HepG2 (cell line): ENCODE results near the gene NTMT1. TPM values are rescaled to one million over a fixed set of nuclear protein-coding genes. Genes with fewer than 3 reads are reported as not detected.

Experiments used
- FOXK2 ChIP-seq: fragments of 450-650 bp; IDR thresholded peaks from 2 replicates; pipeline ENCODE4 v1.6.1; 2016
- HCFC1 ChIP-seq: fragments of 150-350 bp; IDR thresholded peaks from 2 replicates; pipeline ENCODE4 v1.6.1; 2014; ENCODE audit warnings: low read depth, low read length
- HIVEP1 ChIP-seq: sonication (generic); formaldehyde crosslinking; IDR thresholded peaks from 2 replicates; pipeline ENCODE4 v1.4.0; 2020; ENCODE audit warnings: mild to moderate bottlenecking, missing genetic modification reagents
- KDM2A ChIP-seq: sonication (generic); formaldehyde crosslinking; IDR thresholded peaks from 2 replicates; pipeline ENCODE4 v1.4.0; 2020; ENCODE audit warnings: low read depth, missing genetic modification reagents, borderline replicate concordance
- POLR2G ChIP-seq: fragments of 200-400 bp; formaldehyde crosslinking; IDR thresholded peaks from 2 replicates; pipeline ENCODE4 v1.6.1; 2018; ENCODE audit warnings: mild to moderate bottlenecking, low read depth, low read length, moderate library complexity
- RNF2 ChIP-seq: fragments of 450-650 bp; conservative IDR thresholded peaks from 2 replicates; pipeline ENCODE4 v1.6.1; 2016; ENCODE audit warnings: low read depth
- RXRA ChIP-seq: sonication (generic); formaldehyde crosslinking; IDR thresholded peaks from 2 replicates; pipeline ENCODE4 v1.5.1; 2020; ENCODE audit warnings: missing genetic modification reagents
- SMARCE1 ChIP-seq: fragments of 450-650 bp; IDR thresholded peaks from 2 replicates; pipeline ENCODE4 v1.6.1; 2017; ENCODE audit warnings: borderline replicate concordance
- SP2 ChIP-seq: sonication (generic); formaldehyde crosslinking; IDR thresholded peaks from 2 replicates; pipeline ENCODE4 v1.5.1; 2020; ENCODE audit warnings: mild to moderate bottlenecking, missing genetic modification reagents
- SYNCRIP ChIP-seq: fragments of 200-400 bp; formaldehyde crosslinking; IDR thresholded peaks from 2 replicates; pipeline ENCODE4 v1.6.1; 2018; ENCODE audit warnings: mild to moderate bottlenecking, low read depth, low read length; ENCODE audit not compliant: insufficient read depth
- ZFYVE20 ChIP-seq: sonication (generic); formaldehyde crosslinking; IDR thresholded peaks from 2 replicates; pipeline ENCODE4 v1.8.0; 2023; ENCODE audit warnings: low read depth, mild to moderate bottlenecking, moderate library complexity, missing genetic modification reagents, borderline replicate concordance
- ZNF367 ChIP-seq: sonication (generic); formaldehyde crosslinking; IDR thresholded peaks from 2 replicates; pipeline ENCODE4 v1.4.0; 2020; ENCODE audit warnings: missing genetic modification reagents, borderline replicate concordance
- ZNF567 ChIP-seq: sonication (generic); formaldehyde crosslinking; IDR thresholded peaks from 2 replicates; pipeline ENCODE4 v1.8.1; 2023; ENCODE audit warnings: mild to moderate bottlenecking, missing genetic modification reagents, borderline replicate concordance
- polyA plus RNA-seq, 8 experiments: library from polyadenylated mRNA; depleted of rRNA in 3 of 8; stranded (reverse) in 7 of 8; unstranded in 1 of 8; fragments of >200 nt; fragmentation: Illumina TruSeq in 4 of 8; extraction: Trizol in 4 of 8; gene quantifications; 2 replicates each; pipeline versions ENCODE4 v1.2.1 to v1.2.3, GENCODE V29; 2011 to 2016; ENCODE audit warnings: low read depth in 4 of 8, missing spikeins in 1 of 8, mixed read lengths in 1 of 8; ENCODE audit not compliant: insufficient read depth in 1 of 8
- total RNA-seq, 5 experiments: library from RNA; depleted of rRNA; stranded (reverse); fragments of >200 nt; fragmentation: Illumina TruSeq; extraction: Trizol; gene quantifications; 2 replicates each; pipeline ENCODE4 v1.2.3, GENCODE V29; 2016; ENCODE audit warnings: low read depth in 1 of 5
- TF ChIP-seq, protein P1 (sequence below): IDR thresholded peaks from 2 replicates; pipeline ENCODE4 v1.4.0; 2020; ENCODE audit warnings: mild to moderate bottlenecking, missing genetic modification reagents
- TF ChIP-seq, protein P2 (sequence below): sonication (generic); formaldehyde crosslinking; IDR thresholded peaks from 2 replicates; pipeline ENCODE4 v1.9.0; 2021; ENCODE audit warnings: missing genetic modification reagents, mild to moderate bottlenecking, borderline replicate concordance
- TF ChIP-seq, protein P3 (sequence below): sonication (generic); formaldehyde crosslinking; conservative IDR thresholded peaks from 2 replicates; pipeline ENCODE4 v1.4.0; 2020; ENCODE audit warnings: missing genetic modification reagents
- TF ChIP-seq, protein P4 (sequence below): sonication (generic); formaldehyde crosslinking; IDR thresholded peaks from 2 replicates; pipeline ENCODE4 v1.4.0; 2020; ENCODE audit warnings: mild to moderate bottlenecking, missing genetic modification reagents, borderline replicate concordance
- TF ChIP-seq, protein P5 (sequence below): sonication (generic); formaldehyde crosslinking; conservative IDR thresholded peaks from 2 replicates; pipeline ENCODE4 v1.4.0; 2020; ENCODE audit warnings: missing genetic modification reagents

Gene NTMT1
- total and polyA plus RNA-seq, 2 of the 13 experiments (the other 11 are each of a cell fraction or from before 2014, with no cell fraction given), result 49.1 to 53.8 TPM

DNA sequence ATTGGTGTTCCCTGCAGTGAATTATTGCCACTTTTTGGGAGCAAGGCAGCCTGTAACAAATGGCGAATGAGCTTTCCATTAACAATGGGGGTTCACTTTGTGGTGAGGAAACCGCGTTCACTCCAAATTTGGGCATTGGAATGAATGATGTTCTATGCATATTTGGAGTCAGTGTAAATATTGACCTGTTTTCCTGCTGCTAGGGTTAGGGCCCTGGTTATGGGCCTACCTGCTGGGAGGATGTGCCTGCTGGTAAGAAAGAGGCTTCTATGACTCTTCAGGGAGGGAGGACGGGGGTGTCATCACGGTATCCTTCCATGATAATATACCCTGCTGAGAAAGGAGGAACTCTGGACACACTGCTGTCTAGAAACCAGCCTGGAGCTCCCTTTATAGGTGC lies 34.0 kb upstream of the NTMT1 start (continued):
- TF ChIP-seq, protein P1, sequence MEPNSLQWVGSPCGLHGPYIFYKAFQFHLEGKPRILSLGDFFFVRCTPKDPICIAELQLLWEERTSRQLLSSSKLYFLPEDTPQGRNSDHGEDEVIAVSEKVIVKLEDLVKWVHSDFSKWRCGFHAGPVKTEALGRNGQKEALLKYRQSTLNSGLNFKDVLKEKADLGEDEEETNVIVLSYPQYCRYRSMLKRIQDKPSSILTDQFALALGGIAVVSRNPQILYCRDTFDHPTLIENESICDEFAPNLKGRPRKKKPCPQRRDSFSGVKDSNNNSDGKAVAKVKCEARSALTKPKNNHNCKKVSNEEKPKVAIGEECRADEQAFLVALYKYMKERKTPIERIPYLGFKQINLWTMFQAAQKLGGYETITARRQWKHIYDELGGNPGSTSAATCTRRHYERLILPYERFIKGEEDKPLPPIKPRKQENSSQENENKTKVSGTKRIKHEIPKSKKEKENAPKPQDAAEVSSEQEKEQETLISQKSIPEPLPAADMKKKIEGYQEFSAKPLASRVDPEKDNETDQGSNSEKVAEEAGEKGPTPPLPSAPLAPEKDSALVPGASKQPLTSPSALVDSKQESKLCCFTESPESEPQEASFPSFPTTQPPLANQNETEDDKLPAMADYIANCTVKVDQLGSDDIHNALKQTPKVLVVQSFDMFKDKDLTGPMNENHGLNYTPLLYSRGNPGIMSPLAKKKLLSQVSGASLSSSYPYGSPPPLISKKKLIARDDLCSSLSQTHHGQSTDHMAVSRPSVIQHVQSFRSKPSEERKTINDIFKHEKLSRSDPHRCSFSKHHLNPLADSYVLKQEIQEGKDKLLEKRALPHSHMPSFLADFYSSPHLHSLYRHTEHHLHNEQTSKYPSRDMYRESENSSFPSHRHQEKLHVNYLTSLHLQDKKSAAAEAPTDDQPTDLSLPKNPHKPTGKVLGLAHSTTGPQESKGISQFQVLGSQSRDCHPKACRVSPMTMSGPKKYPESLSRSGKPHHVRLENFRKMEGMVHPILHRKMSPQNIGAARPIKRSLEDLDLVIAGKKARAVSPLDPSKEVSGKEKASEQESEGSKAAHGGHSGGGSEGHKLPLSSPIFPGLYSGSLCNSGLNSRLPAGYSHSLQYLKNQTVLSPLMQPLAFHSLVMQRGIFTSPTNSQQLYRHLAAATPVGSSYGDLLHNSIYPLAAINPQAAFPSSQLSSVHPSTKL (CRISPR knock-in tag), result peak; percentile 39; the same call in 1 of the 2 replicates
- TF ChIP-seq SYNCRIP (no peak), RNF2 (no peak), POLR2G (no peak), ZNF567 (CRISPR knock-in tag) (no peak), ZFYVE20 (CRISPR knock-in tag) (no peak), HIVEP1 (CRISPR knock-in tag) (no peak), SMARCE1 (no peak), KDM2A (CRISPR knock-in tag) (no peak), FOXK2 (no peak), ZNF367 (CRISPR knock-in tag) (no peak), RXRA (CRISPR knock-in tag) (no peak), SP2 (CRISPR knock-in tag) (no peak), HCFC1 (no peak)
- TF ChIP-seq, protein P2, sequence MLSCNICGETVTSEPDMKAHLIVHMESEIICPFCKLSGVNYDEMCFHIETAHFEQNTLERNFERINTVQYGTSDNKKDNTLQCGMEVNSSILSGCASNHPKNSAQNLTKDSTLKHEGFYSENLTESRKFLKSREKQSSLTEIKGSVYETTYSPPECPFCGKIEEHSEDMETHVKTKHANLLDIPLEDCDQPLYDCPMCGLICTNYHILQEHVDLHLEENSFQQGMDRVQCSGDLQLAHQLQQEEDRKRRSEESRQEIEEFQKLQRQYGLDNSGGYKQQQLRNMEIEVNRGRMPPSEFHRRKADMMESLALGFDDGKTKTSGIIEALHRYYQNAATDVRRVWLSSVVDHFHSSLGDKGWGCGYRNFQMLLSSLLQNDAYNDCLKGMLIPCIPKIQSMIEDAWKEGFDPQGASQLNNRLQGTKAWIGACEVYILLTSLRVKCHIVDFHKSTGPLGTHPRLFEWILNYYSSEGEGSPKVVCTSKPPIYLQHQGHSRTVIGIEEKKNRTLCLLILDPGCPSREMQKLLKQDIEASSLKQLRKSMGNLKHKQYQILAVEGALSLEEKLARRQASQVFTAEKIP (CRISPR knock-in tag), result no peak
- TF ChIP-seq, protein P3, sequence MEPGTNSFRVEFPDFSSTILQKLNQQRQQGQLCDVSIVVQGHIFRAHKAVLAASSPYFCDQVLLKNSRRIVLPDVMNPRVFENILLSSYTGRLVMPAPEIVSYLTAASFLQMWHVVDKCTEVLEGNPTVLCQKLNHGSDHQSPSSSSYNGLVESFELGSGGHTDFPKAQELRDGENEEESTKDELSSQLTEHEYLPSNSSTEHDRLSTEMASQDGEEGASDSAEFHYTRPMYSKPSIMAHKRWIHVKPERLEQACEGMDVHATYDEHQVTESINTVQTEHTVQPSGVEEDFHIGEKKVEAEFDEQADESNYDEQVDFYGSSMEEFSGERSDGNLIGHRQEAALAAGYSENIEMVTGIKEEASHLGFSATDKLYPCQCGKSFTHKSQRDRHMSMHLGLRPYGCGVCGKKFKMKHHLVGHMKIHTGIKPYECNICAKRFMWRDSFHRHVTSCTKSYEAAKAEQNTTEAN, result no peak
- TF ChIP-seq, protein P4, sequence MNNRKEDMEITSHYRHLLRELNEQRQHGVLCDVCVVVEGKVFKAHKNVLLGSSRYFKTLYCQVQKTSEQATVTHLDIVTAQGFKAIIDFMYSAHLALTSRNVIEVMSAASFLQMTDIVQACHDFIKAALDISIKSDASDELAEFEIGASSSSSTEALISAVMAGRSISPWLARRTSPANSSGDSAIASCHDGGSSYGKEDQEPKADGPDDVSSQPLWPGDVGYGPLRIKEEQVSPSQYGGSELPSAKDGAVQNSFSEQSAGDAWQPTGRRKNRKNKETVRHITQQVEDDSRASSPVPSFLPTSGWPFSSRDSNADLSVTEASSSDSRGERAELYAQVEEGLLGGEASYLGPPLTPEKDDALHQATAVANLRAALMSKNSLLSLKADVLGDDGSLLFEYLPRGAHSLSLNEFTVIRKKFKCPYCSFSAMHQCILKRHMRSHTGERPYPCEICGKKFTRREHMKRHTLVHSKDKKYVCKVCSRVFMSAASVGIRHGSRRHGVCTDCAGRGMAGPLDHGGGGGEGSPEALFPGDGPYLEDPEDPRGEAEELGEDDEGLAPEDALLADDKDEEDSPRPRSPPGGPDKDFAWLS, result no peak
- TF ChIP-seq, protein P5, sequence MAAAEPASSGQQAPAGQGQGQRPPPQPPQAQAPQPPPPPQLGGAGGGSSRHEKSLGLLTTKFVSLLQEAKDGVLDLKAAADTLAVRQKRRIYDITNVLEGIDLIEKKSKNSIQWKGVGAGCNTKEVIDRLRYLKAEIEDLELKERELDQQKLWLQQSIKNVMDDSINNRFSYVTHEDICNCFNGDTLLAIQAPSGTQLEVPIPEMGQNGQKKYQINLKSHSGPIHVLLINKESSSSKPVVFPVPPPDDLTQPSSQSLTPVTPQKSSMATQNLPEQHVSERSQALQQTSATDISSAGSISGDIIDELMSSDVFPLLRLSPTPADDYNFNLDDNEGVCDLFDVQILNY (CRISPR knock-in tag), result no peak
